ENCODE results near the gene CAMK2A.

Gene CAMK2A

DNA sequence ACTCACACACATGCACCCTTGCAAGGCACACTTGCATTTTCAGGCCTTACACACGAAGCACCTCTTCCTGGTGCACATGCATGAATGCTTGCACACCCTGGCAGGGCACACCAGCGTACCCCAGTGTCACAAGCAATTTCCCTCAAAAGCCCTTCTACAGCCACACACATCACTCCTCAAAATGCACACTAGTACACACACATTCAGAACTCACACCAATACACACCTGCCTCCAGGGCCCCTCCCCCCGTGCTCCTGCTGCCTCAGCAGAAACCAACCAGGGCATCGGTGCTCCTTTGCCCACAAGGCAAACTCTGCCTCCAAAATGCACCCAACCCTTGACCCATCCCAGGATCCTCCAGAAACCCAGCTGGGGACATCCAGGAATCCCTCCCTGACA, 1.2 kb downstream of the CAMK2A start:
- no peaks in the 10 kb centered on the region for H3K27me3 ChIP-seq (ENCODE audit: insufficient read depth, low read depth, severe bottlenecking)
- H3K27ac ChIP-seq = no peak overlapping the region
- H3K9me3 ChIP-seq (ENCODE audit: severe bottlenecking) = no peaks in the 10 kb centered on the region
- no peak overlapping the region for H3K4me3 ChIP-seq (ENCODE audit: low read depth, low read length)
- TF ChIP-seq, protein P1, sequence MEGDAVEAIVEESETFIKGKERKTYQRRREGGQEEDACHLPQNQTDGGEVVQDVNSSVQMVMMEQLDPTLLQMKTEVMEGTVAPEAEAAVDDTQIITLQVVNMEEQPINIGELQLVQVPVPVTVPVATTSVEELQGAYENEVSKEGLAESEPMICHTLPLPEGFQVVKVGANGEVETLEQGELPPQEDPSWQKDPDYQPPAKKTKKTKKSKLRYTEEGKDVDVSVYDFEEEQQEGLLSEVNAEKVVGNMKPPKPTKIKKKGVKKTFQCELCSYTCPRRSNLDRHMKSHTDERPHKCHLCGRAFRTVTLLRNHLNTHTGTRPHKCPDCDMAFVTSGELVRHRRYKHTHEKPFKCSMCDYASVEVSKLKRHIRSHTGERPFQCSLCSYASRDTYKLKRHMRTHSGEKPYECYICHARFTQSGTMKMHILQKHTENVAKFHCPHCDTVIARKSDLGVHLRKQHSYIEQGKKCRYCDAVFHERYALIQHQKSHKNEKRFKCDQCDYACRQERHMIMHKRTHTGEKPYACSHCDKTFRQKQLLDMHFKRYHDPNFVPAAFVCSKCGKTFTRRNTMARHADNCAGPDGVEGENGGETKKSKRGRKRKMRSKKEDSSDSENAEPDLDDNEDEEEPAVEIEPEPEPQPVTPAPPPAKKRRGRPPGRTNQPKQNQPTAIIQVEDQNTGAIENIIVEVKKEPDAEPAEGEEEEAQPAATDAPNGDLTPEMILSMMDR (IDR thresholded peaks at IDR 0.05; ENCODE audit: low read depth, low read length) = no peak
- no peak for DNase-seq
- no peaks in the 10 kb centered on the region for H3K36me3 ChIP-seq

DNA sequence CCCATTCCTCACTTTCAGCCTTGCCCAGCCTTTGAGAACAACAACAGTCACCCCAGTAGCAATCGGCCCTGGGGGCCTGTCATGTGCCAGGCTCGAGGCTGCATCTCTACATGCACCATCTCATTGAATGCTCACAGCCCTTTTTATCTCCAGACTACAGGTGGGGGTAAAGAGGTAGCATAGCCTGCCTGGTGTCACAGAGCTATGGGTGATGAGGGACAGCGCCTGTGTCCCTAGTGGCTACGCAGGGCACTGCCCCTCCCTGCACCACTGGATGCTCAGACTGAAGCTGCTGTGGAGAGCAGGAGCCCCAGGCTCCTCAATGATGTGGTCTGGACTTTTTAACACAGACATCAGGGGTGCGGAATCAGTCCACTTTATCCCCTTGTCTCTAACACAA, 2.8 kb downstream of the CAMK2A start:
- TF ChIP-seq, protein P1 (IDR thresholded peaks at IDR 0.05; ENCODE audit: low read depth, low read length) = peak; percentile 94
- DNase-seq = peak; percentile 78
- Histone ChIP-seq H3K27ac (no peak overlapping the region), H3K27me3 (ENCODE audit: insufficient read depth, low read depth, severe bottlenecking) (no peaks in the 10 kb centered on the region), H3K36me3 (no peaks in the 10 kb centered on the region), H3K9me3 (ENCODE audit: severe bottlenecking) (no peaks in the 10 kb centered on the region), H3K4me3 (ENCODE audit: low read depth, low read length) (no peak overlapping the region)

DNA sequence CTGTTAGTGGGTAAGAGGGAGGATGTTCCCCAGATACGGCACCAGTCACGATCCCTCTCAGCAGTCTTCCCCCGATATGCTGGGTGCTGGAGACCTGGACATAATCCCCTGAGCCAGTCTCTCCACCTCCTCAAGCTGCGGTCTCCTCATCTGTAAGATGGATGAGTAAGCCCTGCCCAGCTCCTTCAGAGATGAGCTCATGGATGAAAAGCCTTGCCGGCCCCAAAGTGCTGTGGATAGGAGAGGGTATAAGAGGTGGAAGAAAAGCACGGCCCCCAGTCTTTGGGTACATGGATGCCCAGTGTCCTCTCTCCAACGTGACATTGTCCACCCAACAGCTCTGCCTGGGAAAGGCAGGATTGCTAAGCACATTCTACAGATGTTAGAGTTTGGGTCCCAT, 4.5 kb downstream of the CAMK2A start:
- Histone ChIP-seq H3K27ac (no peak overlapping the region), H3K4me3 (ENCODE audit: low read depth, low read length) (no peak overlapping the region), H3K27me3 (ENCODE audit: insufficient read depth, low read depth, severe bottlenecking) (no peaks in the 10 kb centered on the region), H3K9me3 (ENCODE audit: severe bottlenecking) (no peaks in the 10 kb centered on the region), H3K36me3 (no peaks in the 10 kb centered on the region)
- TF ChIP-seq, protein P1 (IDR thresholded peaks at IDR 0.05; ENCODE audit: low read depth, low read length) = no peak
- DNase-seq = no peak

DNA sequence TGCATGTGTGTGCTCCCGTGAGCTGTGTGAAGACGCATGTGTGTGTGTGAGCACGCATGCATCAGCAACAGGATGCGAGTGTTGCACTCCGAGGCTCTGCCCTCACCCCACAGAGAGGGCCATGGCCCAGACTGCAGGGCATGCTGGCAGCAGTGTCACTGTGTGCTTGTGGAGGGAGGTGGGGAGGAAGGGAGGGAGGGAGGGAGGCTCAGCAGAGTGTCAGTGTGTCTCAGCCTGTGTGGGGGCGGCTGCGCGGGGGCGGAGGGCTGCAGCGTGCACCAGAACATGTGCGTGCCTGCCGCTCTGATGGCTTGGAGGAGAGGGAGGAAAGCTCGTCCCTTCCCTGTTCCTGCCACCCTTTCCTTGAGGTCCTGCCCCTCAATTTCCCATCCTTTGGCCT, 5.3 kb downstream of the CAMK2A start:
- H3K27ac ChIP-seq = no peak overlapping the region
- H3K36me3 ChIP-seq = no peaks in the 10 kb centered on the region
- DNase-seq = no peak
- H3K4me3 ChIP-seq (ENCODE audit: low read depth, low read length) = no peak overlapping the region
- H3K27me3 ChIP-seq (ENCODE audit: insufficient read depth, low read depth, severe bottlenecking) = no peaks in the 10 kb centered on the region
- no peaks in the 10 kb centered on the region for H3K9me3 ChIP-seq (ENCODE audit: severe bottlenecking)
- TF ChIP-seq, protein P1 (IDR thresholded peaks at IDR 0.05; ENCODE audit: low read depth, low read length) = no peak

DNA sequence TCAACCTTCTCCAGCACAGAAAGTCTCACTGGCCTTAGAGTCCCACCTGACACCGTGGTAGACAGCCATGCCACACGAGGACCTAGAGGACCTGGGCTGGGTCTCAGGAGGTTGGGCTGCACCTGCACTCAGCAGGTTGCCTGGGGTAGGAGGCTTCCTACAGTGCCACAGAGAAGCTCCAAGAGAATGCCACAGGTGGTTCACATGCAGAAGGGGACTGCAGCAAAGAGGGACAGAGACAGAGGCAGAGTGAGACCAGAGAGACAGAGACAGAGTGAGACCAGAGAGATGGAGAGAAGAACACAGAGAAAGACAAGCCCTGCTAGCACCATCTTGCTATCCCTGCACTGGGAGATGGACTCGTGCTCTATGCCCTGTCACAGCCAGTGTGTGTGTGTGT, 5.7 kb downstream of the CAMK2A start:
- Histone ChIP-seq H3K36me3 (no peaks in the 10 kb centered on the region), H3K9me3 (ENCODE audit: severe bottlenecking) (no peaks in the 10 kb centered on the region), H3K27me3 (ENCODE audit: insufficient read depth, low read depth, severe bottlenecking) (no peaks in the 10 kb centered on the region), H3K4me3 (ENCODE audit: low read depth, low read length) (no peak overlapping the region), H3K27ac (no peak overlapping the region)
- TF ChIP-seq, protein P1 (IDR thresholded peaks at IDR 0.05; ENCODE audit: low read depth, low read length) = no peak
- no peak for DNase-seq

DNA sequence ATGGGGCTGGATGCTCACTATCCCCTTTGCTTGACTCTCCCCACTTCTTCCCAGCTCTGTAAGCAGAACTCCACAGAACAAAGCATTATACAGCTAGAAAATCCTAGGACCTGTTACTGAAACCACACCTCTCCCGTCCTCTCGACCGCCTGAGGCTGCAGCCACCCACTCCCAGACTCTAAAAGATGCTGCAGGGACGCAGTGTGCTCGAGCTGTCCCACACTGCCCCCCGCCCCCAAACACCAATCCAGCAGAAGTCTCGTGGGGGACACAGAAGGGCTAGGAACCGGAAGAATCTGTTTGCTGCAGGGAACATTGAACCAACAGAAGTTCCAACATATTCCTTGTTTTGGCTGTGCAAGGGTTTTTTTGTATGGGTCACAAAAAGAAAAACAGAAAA, 7.6 kb downstream of the CAMK2A start:
- Histone ChIP-seq H3K27ac (no peak overlapping the region), H3K36me3 (no peaks in the 10 kb centered on the region), H3K9me3 (ENCODE audit: severe bottlenecking) (no peaks in the 10 kb centered on the region), H3K4me3 (ENCODE audit: low read depth, low read length) (no peak overlapping the region), H3K27me3 (ENCODE audit: insufficient read depth, low read depth, severe bottlenecking) (no peaks in the 10 kb centered on the region)
- TF ChIP-seq, protein P1 (IDR thresholded peaks at IDR 0.05; ENCODE audit: low read depth, low read length) = no peak
- no peak for DNase-seq

All from WERI-Rb-1 (cell line).